Ramos (cell line): ENCODE results near the gene OR6C75.
"Not testable (repeated sequence)": the region's sequence is repeated elsewhere in the genome, so short reads cannot be mapped to it uniquely, and the experiment has no call there.

Experiments
- in situ Hi-C: fragments of 300-500 bp; cut with MboI; formaldehyde crosslinking; loops from one replicate; pipeline ENCODE4 v1.14.3; 2022; ENCODE audit warnings: low sequenced_read_pairs; ENCODE audit not compliant: unreplicated experiment

The OR6C75 gene

DNA sequence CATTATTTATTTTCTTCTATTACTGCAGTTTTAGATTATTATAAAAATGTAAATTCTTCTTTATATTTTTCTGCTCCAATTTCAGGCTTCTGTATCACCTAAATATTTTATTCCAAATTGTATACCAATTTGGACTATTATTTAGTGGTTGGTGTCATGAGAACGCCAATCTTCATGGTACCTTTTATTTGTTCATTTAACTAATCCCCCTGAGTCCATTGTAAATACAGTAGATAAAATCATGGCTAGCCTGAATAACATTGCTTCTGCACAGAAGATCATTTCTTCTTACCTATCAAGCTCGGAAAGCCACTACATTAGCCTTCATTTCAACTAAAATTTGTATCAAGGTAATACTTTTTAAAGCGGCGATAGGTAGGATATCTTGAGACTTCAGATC lies at the start of gene OR6C75:
OR6C75 (plus strand) TSS at position 301 of the 400 bp plus-strand sequence. CDS start 2,136 bp downstream, outside the sequence.
- in situ Hi-C loops: no loop called here

DNA sequence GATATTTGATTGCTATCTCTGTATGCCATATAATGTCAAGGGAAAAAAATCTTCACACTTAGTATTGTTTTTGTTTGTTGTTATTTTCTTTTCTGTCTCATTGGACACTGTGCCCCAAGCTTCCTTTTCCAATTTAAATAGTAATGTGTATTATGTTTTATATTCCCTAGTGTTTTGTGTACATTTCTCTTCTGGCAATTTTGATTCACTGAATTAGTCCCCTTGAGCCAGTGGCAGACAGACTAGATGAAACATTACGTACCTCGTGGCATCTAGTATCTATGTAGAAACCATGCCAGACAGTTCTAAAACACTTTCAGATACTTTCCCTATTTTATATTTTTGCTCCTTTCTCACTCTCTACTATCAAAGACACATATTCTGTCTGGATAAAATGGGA lies 48.7 kb upstream of the OR6C75 start, which contains the start of gene OR6C1:
OR6C1 (plus strand) TSS at position 301 of the 400 bp plus-strand sequence. CDS start 6,257 bp downstream, outside the sequence.
- in situ Hi-C loops: no loop called here

DNA sequence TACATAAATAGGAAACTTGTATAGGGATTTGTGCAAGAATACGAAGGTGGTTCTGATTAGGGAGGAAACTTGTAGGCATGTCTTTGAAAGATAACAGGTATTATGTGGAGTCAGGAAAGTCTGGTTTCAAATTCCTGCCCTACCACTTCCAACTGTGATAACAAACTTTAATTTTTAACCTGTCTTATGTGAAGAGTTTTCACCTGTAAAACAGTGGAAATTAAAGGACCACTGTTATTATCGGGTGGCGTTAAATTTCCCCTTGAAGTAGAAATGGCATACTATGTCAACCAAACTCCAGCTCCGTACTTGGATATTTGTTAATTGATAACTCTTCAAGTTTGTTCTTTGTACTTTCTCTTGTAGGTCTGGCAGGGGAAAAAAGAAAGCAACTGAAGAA lies 42.6 kb upstream of the OR6C75 start:
- in situ Hi-C loops: no loop called here

DNA sequence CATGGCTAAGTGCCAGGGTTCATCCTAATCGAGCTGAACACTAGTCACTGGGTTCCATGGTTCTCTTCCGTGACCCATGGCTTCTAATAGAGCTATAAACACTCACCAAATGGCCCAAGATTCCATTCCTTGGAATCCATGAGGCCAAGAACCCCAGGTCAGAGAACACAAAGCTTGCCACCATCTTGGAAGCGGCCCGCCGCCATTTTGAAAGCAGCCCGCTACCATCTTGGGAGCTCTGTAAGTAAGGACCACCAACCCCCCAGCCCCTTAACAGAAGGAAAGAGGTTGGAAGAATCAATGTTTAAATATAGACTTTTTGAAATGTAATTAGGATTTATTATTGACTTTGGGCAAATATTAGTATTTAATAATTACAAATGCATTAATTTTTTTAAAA lies 37.0 kb upstream of the OR6C75 start:
- in situ Hi-C loops: not testable (repeated sequence)

DNA sequence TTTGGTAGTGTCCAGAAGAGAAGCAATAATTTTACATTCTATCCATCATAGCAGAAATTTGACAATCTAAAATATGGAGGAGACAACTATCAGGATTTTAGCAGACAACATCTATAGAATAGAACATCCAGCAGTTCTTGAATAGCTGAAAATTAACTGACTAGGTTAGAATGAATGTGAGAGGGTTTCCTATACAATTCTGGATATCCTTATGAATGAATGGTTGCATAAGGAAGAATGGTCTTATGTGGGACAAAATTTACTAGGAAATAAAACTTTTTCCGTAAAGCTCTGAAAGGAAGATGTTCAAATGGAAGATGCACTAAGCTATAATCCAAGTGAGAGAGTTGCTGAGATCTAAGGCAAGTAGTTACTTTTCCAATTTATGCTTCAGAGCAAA lies 32.3 kb upstream of the OR6C75 start, which contains the start of gene OR6C3:
OR6C3 (plus strand) TSS at position 301 of the 400 bp plus-strand sequence. CDS start 955 bp downstream, outside the sequence.
- in situ Hi-C loops: no loop called here

DNA sequence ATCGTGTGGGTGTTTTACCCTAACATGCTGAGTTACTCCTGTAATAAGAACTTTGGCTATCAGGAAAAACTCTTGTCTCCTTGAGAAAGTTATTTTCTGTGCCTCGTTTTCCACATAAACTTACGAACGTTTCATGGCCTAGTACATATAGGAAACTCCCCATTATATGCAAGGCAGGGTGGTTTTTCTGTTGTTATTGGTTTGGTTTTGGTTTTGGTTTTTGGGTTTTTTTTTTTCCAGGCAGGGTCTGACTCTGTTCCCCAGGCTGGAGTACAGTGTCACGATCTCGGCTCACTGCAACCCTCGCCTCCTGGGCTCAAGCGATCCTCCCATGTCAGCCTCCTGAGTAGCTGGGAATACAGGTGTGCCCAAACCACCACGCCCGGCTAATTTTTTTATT lies 26.8 kb upstream of the OR6C75 start:
- in situ Hi-C loops: no loop called here

DNA sequence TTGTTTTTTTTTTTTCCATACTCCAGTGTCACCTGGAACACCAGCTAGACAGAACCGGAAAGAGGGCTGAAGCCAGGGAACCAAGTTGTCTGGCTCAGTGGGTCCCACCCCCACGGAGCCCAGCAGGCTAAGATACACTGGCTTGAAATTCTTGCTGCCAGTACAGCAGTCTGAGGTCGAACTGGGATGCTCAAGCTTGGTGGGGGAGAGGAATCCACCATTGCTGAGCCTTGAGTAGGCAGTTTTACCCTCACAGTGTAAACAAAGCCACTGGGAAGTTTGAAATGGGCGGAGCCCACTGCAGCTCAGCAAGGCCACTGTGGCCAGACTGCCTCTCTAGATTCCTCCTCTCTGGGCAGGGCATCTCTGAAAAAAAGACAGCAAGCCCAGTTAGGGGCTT lies 7.4 kb upstream of the OR6C75 start:
- in situ Hi-C loops: not testable (repeated sequence)

DNA sequence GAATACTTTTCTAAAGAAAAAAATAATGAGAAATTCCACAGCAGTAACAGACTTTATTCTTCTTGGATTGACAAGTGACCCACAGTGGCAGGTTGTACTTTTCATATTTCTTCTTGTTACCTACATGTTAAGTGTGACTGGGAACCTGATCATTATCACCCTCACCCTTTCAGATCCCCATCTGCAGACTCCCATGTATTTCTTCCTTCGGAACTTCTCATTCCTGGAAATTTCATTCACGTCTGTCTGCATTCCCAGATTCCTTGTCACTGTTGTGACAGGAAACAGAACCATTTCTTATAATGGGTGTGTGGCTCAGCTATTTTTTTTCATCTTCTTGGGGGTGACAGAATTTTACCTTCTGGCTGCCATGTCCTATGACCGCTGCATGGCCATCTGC lies 2.3 kb downstream of the OR6C75 start:
- in situ Hi-C loops: no loop called here

DNA sequence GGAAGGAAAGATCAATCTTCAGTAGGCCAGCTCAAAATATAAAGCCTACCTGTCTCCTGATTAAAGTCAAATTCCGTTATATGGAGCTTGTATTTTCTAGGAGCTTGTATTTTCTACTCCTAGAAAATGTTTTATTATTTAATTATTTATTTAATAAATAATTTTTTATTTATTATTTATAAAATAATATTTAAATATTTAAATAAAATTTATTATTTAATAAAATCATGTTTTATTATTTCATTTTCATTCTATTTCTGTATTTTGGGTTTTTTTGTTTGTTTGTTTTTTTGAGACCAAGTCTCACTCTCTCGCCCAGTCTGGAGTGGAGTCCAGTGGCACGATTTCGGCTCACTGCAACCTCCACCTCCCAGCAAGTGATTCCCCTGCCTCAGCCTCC lies 9.7 kb downstream of the OR6C75 start:
- in situ Hi-C loops: no loop called here

DNA sequence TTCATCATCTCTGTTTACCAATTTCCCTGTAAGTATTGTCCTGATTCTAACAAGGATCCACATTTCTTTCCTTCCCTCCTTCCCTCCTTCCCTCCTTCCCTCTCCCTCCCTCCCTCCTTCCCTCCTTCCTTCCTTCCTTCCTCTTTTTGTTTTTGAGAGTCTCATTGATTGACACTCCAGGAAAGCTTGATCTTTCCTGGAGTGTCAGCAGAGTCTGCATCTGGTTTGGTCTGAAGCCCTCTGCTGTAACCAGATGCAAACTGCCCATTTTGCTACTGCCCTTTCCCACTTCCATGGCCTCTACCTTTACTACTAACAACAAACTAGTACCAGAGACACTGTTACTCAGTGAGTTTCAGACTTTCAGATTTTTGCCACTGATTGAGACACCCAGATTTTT lies 23.1 kb downstream of the OR6C75 start:
- in situ Hi-C loops: no loop called here

DNA sequence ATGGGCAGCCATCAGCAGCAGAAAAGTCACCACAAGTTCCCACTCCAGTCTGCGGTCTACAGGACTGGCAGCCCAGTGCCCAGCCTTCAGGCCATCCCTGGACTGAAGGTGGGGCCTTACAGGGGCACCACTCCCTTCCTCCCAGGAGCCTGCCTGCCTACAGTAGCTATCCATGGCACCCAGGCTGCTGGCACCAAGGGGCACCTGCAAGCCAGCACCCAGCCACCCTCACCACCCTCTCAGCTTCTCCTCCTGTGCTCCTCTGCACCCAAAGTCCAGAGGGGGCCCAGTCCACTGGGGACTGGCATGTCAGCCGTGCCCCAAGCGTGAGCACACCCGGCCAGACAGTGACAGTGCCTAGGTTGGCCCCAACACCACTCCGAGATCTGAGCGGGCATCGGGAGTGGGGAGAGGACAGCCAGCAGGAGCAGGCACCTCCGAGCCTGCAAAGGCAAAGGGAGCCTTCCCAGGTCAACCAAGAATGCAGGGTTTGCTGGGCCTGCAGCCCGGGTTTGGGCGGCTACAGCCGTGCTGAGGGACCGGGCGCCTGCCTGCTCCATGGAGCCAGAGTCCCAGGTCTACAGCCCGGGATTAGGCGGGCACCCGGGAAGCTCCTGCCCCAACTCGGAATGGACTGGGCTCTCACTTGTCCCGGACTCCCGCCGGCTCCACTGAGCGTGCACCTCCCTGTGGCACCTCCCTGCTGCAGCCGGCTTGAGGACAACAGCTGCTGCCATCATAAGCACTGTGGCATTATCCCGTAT lies 29.4 kb downstream of the OR6C75 start:
- in situ Hi-C loops: no loop called here

DNA sequence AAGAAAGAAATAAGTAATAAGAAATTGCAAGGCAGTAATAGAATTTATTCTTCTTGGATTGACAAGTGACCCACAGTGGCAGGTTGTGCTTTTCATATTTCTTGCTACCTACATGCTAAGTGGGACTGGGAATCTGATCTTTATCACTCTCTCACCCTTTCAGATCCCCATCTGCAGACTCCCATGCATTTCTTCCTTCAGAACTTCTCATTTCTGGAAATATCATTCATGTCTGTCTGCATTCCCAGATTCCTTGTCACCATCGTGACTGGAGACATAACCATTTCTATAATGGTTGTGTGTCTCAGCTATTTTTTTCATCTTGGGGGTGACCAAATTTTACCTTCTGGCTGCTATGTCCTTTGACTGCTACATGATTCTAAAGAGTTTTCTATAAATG lies 33.6 kb downstream of the OR6C75 start:
- in situ Hi-C loops: no loop called here

DNA sequence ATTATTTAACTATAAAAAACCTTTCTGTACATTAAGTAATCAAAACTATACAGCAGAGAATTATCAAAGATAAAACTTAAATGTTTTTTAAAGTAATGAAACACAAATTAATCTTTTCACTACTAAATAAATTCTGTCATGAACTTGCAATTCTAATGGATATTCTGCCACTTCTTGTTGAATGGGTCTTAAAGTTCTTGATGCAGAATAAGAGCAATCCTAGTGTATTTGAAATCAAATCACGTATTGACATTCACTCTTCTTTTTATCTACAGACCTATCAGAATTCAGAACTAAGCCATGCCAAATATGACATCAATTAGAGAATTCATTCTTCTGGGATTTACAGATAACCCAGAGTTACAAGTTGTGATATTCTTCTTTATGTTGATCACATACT lies 37.5 kb downstream of the OR6C75 start, which contains the start of gene OR6C65:
OR6C65 (plus strand) TSS at position 301 of the 400 bp plus-strand sequence; CDS start at position 301, 0 bp downstream.
- in situ Hi-C loops: no loop called here

DNA sequence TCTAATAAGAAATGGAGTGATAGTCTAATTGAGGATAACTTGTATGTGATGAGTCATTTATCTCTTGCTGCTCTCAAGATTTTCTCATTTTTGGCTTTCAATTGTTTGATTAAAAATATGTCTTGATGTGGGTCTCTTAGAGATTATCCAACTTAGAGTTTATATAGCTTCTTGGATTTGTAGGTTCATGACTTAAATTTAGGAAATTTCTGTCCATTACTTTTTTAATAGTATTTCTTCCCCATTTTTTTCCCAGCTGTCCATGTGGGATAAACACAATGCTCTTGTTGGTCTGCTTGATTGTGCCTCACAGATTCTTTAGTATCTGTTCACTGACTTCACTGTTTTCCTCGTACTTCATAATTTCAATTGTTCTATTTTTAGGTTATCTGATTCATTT lies 45.1 kb downstream of the OR6C75 start:
- in situ Hi-C loops: no loop called here

DNA sequence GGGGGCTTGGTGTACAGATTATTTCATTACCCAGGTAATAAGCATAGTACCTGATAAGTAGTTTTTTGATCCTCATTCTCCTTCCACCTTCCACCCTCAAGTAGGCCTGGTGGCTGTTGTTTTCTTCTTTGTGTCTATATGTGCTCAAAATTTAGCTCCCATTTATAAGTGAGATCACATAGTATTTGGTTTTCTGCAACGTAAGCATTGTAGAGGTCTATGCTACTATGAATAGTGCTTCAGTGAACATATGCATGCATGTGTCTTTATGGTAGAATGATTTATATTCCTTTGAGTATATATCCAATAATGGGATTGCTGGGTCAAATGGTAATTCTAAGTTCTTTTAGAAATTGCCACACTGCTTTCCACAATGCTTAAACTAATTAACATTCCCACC lies 46.4 kb downstream of the OR6C75 start:
- in situ Hi-C loops: not testable (repeated sequence)

DNA sequence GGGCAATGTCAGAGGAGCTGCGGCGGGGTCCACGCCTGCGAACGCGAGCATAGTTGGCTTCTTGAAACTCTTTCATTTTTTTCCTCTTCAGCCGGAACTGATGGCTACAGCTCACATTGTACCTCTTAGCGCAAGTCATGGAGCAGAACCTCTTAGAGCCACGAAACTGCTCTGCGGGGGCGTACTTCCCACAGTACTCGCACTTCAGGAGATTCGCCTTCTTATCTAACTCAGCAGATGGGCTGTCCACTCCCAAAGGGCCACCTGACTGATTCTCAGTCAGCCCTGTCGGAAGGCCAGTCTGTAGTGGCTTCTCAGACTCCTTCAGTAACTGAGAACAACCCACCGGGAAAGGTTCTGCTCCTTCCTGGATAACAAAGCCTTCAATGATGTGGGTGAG lies 49.4 kb downstream of the OR6C75 start:
- in situ Hi-C loops: not testable (repeated sequence)

DNA sequence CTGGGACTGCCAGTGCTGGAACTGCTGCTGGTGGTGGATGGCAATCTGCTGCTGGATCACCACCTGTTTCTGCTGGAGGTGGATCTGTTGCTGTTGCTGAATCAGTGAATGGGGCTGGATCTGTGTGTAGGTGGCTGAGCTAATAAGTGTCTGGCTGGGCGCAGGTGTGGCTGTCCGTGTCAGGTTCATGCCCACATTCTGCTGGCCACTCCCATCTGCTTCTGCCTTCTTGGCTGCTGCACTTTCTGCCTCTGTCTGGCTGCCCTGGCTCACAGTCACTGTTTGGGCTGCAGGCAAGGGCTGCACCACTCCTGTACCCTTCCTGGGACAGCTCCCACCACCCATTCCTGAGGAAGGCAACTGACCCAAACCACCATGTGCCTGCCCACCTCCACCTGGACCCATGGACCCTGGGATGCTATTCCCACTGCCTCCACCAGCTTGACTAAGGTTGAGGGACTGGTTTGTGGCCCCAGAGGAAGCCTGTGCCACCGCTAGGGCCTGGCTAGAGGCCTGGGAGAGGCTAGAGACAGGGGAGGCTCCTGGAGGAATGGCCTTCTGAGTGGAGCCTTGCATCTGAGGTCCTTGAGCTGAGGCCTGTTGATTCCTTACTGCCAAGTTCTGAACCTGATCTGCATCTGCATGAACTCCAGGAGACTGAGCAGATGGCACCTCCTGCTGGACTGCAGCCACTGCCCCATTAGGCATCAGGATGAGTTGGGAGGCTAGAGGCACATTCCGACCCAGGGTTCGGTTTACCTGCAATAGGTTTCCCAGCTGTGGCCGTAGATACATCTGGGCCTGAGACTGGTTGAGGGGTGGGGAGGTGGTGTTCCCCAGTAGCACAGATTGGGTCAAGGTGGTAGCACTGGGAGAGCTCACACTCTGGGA lies 51.0 kb downstream of the OR6C75 start:
- in situ Hi-C loops: not testable (repeated sequence)

DNA sequence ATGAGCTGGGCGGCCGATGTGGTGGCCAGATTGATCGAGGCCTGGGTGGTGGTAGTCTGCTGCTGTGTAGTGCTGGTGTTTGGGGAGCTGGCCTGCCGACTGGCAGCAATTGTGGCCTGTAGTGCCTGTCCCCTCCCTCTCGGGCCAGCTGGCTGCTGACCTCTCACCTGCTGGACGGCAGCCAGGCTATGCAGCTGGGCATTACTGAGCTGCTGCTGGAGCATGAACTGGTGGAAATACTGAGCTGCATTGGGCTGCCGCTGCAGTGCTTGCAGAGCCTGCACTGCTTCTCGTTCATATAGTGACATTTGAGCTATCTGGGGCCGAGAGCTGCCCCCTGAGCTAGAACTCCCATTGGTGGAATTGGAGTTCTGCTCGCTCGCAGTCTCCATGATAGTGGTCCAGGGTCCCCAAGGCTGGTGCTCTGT lies 51.6 kb downstream of the OR6C75 start:
- in situ Hi-C loops: not testable (repeated sequence)

DNA sequence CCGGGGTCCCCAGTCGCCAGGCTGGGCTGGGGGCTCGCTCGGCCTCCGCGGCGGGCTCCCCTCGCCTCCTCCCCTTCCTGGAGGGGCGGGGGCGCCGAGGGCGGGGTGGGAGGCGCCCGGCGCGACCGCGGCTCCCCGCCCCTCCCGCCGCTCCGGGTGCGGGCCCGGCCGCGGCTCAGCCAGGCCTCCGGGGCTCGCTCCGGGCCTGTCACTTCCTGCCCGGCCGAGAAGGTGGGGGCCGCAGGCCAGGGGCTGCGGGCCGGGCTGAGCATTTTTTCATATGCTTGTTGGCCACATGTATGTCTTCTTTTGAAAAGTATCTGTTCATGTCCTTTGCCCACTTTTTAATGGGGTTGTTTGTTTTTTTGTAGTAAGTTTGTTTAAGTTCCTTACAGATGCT lies 52.1 kb downstream of the OR6C75 start:
- in situ Hi-C loops: not testable (repeated sequence)

DNA sequence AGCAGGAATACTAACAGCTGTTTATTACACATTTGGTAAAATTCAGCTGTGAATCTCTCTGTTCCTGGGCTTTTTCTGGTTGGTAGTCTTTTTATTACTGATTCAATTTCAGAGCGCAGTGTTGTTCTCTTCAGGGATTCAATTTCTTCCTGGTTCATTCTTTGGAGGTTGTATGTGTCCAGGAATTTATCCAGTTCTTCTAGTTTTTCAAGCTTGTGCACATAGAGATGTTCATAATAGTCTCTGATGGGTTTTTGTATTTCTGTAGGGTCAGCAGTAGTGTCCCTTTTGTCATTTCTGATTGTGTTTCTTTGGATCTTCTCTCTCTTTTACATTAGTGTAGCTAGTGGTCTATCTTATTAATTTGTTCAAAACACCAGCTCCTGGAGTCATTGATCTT lies 54.2 kb downstream of the OR6C75 start:
- in situ Hi-C loops: no loop called here
